ENCODE data around the gene PILRA. TPM values are rescaled to one million over a fixed set of nuclear protein-coding genes. Genes with fewer than 3 reads are reported as not detected.

Gene PILRA
- total and polyA plus RNA-seq, 2 of the 8 experiments (the other 6 are each of a cell fraction or from before 2014, with no cell fraction given) = 7.6 to 10.6 TPM

- no peak overlapping the region for H2AFZ ChIP-seq (ENCODE audit: low read length)
- no peak overlapping the region for H2AK5ac ChIP-seq (ENCODE audit: low read depth, low read length)
- H3K9me3 ChIP-seq (ENCODE audit: insufficient read depth in 2 of 2, low read depth in 1 of 2, low read length in 1 of 2) = no peaks in the 10 kb centered on the region
- no peaks in the 10 kb centered on the region for H4K20me1 ChIP-seq (replicated peaks in 1 of 2; ENCODE audit: control insufficient read depth in 1 of 2, insufficient read depth in 2 of 2, low read length in 2 of 2)
- no peaks in the 10 kb centered on the region for H3K79me1 ChIP-seq (ENCODE audit: low read depth, low read length)
- no peak overlapping the region for H4K5ac ChIP-seq (ENCODE audit: insufficient read length, low read depth, low read length)
- H3K79me2 ChIP-seq (ENCODE audit: control insufficient read depth in 1 of 2, insufficient read depth in 2 of 2, low read length in 2 of 2) = no peaks in the 10 kb centered on the region
- no peak overlapping the region for H4K8ac ChIP-seq (ENCODE audit: extremely low read depth, insufficient read depth, low read length)
- H3K14ac ChIP-seq (ENCODE audit: insufficient read length) = no peak overlapping the region
- H3K27ac ChIP-seq (ENCODE audit: low read depth, low read length) = no peak overlapping the region
- H3K36me3 ChIP-seq (ENCODE audit: control insufficient read depth in 2 of 4, insufficient read depth in 4 of 4, low read length in 3 of 4) = no peaks in the 10 kb centered on the region
- H4K91ac ChIP-seq (replicated peaks; ENCODE audit: insufficient read length, low read length) = no peak overlapping the region
- ChIA-PET POLR2A (ENCODE audit: partially characterized antibody) (interaction anchor here (0.8 to 2.3 kb wide), 5 partner anchors 22 to 171 kb away, joined by 3 to 12 read pairs (median 5); partner anchors contain the start of genes MEPCE and ZCWPW1), CTCF (ENCODE audit: partially characterized antibody) (interaction anchor here (0.6 to 4.4 kb wide), 25 partner anchors 9 to 294 kb away, joined by 3 to 41 read pairs (median 6); partner anchors contain the start of gene PILRB)
- H3K23ac ChIP-seq (ENCODE audit: insufficient read length) = no peak overlapping the region
- 66% methylated on average over 6 of the region's 6 CpGs; no CpG with 5 or more reads in 1 of the 2 experiments for WGBS, 2 experiments (ENCODE audit: extremely low coverage in 1 of 2, insufficient coverage in 1 of 2, insufficient read length in 1 of 2, insufficient replicate concordance in 2 of 2, low coverage in 1 of 2, low lambda C conversion rate in 2 of 2, missing lambda C conversion rate in 1 of 2)
- TF ChIP-seq GABPA (IDR thresholded peaks at IDR 0.05; ENCODE audit: borderline replicate concordance, insufficient read depth, low read length) = no peak
- no peak for TF ChIP-seq CHD1 (IDR thresholded peaks at IDR 0.05; ENCODE audit: low read depth, low read length)
- TF ChIP-seq EZH2 (IDR thresholded peaks at IDR 0.05; ENCODE audit: low read depth, low read length, severe bottlenecking) = no peak
- TF ChIP-seq GTF2F1 (IDR thresholded peaks at IDR 0.05; ENCODE audit: borderline replicate concordance, low read depth, low read length) = no peak
- TF ChIP-seq CBX5 (IDR thresholded peaks at IDR 0.05; ENCODE audit: low read depth, low read length) = no peak
- H3K23me2 ChIP-seq (ENCODE audit: low read depth, low read length) = no peaks in the 10 kb centered on the region
- no peak overlapping the region for H2BK5ac ChIP-seq (ENCODE audit: low read depth, low read length)
- no peak for FAIRE-seq
- no peak overlapping the region for H3K18ac ChIP-seq (ENCODE audit: extremely low read depth, low read length)
- no peak overlapping the region for H2BK12ac ChIP-seq (ENCODE audit: low read depth, low read length)
- no peak overlapping the region for H3K4me3 ChIP-seq (ENCODE audit: extremely low read depth in 1 of 4, insufficient read depth in 2 of 4, low read depth in 3 of 4, low read length in 4 of 4)
- no peak overlapping the region for H2BK15ac ChIP-seq (ENCODE audit: low read length)
- no peak for DNase-seq (ENCODE audit: low read depth in 1 of 2, low spot score in 2 of 2)
- H3K4me1 ChIP-seq (replicated peaks in 1 of 4; ENCODE audit: control insufficient read depth in 3 of 4, insufficient read depth in 4 of 4, low read length in 3 of 4) = no peaks in the 10 kb centered on the region
- no peak overlapping the region for H3K56ac ChIP-seq (replicated peaks; ENCODE audit: insufficient read length, low read depth, low read length)
- no peak overlapping the region for H3K4me2 ChIP-seq (ENCODE audit: insufficient read depth in 1 of 2, low read depth in 2 of 2, low read length in 2 of 2)
- H3K9ac ChIP-seq (replicated peaks in 1 of 4; ENCODE audit: extremely low read depth in 1 of 4, low read depth in 3 of 4, low read length in 3 of 4) = no peak overlapping the region
- H2BK20ac ChIP-seq (ENCODE audit: low read length) = no peak overlapping the region
- H2BK120ac ChIP-seq (replicated peaks; ENCODE audit: low read depth, low read length) = no peak overlapping the region
- no peak overlapping the region for H3K4ac ChIP-seq (replicated peaks; ENCODE audit: insufficient read length, low read depth, low read length)
- H3K27me3 ChIP-seq (replicated peaks in 1 of 4; ENCODE audit: control insufficient read depth in 3 of 4, extremely low read depth in 1 of 4, insufficient read depth in 3 of 4, low read length in 3 of 4) = no peaks in the 10 kb centered on the region; a peak in 1 of 7 replicates
These were observed 33.5 kb downstream of the PILRA start for GRCh38 chr7:100406767-100407166.
